A673 (cell line): ENCODE results near the gene TCF7L2.

Source experiments
- EZH2 ChIP-seq: fragments of 200-600 bp; sonication (generic); IDR thresholded peaks from 2 replicates; pipeline ENCODE4 v1.6.1; 2017; ENCODE audit warnings: borderline replicate concordance, low read depth, mild to moderate bottlenecking, mixed read lengths, antibody characterized with exemption, low read length; ENCODE audit not compliant: poor library complexity, severe bottlenecking
- TF ChIP-seq, protein P1 (sequence below): fragments of 300-800, 200-600 bp; sonication (generic); conservative IDR thresholded peaks from 2 replicates; pipeline ENCODE4 v1.5.1; 2017; ENCODE audit warnings: low read depth, mild to moderate bottlenecking, antibody characterized with exemption, low read length, moderate library complexity, mixed read lengths

- no peak for TF ChIP-seq EZH2
- TF ChIP-seq, protein P1, sequence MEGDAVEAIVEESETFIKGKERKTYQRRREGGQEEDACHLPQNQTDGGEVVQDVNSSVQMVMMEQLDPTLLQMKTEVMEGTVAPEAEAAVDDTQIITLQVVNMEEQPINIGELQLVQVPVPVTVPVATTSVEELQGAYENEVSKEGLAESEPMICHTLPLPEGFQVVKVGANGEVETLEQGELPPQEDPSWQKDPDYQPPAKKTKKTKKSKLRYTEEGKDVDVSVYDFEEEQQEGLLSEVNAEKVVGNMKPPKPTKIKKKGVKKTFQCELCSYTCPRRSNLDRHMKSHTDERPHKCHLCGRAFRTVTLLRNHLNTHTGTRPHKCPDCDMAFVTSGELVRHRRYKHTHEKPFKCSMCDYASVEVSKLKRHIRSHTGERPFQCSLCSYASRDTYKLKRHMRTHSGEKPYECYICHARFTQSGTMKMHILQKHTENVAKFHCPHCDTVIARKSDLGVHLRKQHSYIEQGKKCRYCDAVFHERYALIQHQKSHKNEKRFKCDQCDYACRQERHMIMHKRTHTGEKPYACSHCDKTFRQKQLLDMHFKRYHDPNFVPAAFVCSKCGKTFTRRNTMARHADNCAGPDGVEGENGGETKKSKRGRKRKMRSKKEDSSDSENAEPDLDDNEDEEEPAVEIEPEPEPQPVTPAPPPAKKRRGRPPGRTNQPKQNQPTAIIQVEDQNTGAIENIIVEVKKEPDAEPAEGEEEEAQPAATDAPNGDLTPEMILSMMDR: no peak
Measured at GRCh38 chr10:113023017-113023416, 73.0 kb downstream of the TCF7L2 start.
